GM19328 (cell line): ENCODE measurements around the gene SYTL2.
"Not testable (repeated sequence)": the region's sequence is repeated elsewhere in the genome, so short reads cannot be mapped to it uniquely, and the experiment has no call there.

ENCODE experiments used
- ATAC-seq: cut with Tn5 transposase; IDR thresholded peaks from one replicate; pipeline ENCODE4 v1.9.1; 2021; ENCODE audit warnings: mild to moderate bottlenecking, moderate library complexity; ENCODE audit not compliant: unreplicated experiment

The SYTL2 gene

GRCh38 chr11:85663753-85664614 is 147.0 kb downstream of the SYTL2 start:
- ATAC-seq, result peak; percentile 59

GRCh38 chr11:85663080-85663752 is 147.7 kb downstream of the SYTL2 start:
- no peak for ATAC-seq

GRCh38 chr11:85661972-85662664 is 148.8 kb downstream of the SYTL2 start:
- ATAC-seq, result no peak

DNA sequence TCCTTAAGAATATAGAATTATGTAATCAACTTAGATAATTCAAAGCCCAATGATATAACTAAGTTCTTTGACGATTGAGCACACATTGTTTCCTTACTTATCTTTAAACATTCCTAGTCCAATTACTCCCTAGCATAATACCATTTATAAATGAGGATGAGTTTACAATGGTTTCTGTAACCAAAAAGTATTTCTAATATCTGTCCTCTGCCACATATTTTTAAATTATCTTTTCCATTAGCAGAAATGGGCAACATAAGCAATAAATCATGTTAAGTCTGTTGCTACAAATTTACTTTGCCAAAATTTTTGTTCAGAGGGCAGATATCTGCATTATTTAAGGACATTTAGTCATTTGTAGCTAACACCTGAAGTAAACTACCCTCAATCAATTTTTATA is 152.8 kb downstream of the SYTL2 start:
- no peak for ATAC-seq

DNA sequence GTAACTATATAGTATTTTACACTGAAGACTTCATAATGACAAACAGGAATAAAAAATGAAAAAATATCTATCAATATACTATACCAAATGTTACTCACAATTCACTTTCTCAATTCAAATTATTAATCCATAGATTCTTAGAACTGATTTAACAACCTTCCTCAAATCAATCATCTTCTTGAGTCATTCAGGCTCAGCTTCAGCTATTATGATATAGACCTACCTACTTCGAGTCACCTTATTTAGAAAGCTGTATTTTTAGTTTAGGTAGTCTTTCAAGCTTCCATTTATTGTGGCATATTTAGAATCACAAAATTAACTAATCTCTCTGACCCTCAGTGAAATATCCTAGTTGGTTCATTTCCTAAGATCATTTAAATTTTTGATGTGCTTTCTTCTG is 154.2 kb downstream of the SYTL2 start:
- ATAC-seq, result no peak

DNA sequence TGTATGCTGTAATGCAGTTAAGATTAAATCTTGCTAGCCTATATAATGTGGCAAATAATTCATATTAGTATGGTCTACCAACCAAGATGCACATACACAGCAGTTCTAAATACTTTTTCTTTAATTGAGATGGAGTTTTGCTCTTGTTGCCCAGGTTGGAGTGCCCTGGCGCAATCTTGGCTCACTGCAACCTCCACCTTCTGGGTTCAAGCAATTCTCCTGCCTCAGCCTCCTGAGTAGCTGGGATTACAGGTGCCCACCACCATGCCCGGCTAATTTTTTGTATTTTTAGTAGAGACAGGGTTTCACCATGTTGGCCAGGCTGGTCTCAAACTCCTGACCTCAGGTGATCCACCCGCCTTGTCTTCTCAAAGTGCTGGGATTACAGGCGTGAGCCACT is 156.6 kb downstream of the SYTL2 start:
- ATAC-seq, result not testable (repeated sequence)

GRCh38 chr11:85652786-85653447 is 158.0 kb downstream of the SYTL2 start:
- ATAC-seq, result no peak

DNA sequence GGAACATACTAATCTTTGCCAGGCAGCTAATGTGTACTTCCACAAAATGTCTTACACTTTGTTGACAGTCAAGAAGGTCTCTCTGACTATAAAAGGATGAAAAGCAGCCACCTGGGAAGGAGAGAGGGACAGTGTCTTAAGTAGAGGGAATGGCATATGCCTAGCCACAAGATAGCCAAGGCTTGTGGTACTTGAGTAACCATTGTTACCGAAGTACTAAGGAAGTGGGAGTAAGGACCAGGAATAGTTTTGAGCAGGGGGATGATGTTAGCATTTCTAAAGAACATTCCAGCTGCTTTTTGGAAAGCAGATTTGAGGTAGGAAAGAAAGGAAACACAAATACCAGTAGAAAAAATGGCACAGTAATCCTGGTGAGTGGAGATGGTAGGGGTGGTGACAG is 159.8 kb downstream of the SYTL2 start:
- no peak for ATAC-seq

DNA sequence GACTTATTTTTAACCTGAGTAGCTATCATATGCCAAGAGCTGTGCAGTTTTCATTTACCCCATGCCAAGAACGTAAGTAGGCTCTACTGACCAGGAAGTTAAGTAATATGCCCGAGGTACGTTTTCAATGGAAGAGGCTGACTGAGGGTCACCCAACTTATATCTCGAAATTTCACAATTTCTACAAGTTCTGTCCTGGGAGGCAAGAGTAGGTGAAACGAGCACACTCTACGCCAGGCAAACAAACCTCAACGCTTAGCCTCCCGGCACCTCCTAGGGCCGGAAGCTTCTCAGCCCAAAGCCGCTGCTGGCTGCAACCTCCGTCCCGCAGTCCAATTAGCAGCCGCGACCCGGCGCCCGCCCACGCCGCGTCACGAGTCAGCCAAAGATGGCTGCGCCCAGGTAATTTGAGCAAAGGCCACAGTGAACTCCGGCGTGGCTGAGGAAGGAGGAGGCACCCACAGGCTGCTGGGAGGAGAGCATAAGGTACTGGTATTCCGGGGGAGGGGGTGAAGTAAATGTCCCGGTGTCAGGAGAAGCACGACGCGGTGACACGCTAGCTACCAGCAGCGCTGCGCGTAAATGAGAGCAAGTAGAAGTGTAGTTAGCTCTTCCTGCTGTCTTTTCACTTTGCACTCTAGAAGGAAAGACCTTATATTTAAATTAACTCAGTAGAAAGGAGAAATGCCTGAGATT is 163.2 kb downstream of the SYTL2 start, which contains the start of gene TMEM126A:
Gene TMEM126A, plus strand, starts transcription at position 364 of the 696 bp plus-strand sequence. CDS start 2,289 bp downstream, outside the sequence.
- peak; percentile 99 for ATAC-seq

- no peak for ATAC-seq
Measured at GRCh38 chr11:85647078-85647477, 163.9 kb downstream of the SYTL2 start.
